Colon (tissue), 2 donors: ENCODE data around the gene NAPA.
"Not testable (repeated sequence)": the region's sequence is repeated elsewhere in the genome, so short reads cannot be mapped to it uniquely, and the experiment has no call there.

ENCODE experiments used
- FAIRE-seq: peaks from 2 replicates; lab custom pipeline; 2012; peaks lifted over from hg19 to GRCh38; lab: Jason Lieb, UNC
- donor health status: control.
- donor health status: control.

NAPA gene

DNA sequence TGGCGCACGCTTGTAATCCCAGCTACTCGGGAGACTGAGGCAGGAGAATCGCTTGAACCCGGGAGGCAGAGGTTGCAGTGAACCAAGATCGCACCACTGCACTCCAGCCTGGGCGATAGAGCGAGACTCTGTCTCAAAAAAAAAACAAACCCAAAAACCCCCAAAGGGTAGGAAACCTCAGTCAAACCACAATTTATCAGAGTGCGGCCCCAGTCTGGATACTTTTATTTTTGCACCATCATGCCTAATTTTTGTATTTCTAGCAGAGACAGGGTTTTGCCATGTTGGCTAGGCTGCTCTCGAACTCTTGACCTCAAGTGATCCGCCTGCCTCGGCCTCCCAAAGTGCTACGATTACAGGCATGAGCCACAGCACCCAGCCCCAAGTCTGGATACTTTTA lies 28.6 kb downstream of the NAPA start:
- not testable (repeated sequence) for FAIRE-seq

DNA sequence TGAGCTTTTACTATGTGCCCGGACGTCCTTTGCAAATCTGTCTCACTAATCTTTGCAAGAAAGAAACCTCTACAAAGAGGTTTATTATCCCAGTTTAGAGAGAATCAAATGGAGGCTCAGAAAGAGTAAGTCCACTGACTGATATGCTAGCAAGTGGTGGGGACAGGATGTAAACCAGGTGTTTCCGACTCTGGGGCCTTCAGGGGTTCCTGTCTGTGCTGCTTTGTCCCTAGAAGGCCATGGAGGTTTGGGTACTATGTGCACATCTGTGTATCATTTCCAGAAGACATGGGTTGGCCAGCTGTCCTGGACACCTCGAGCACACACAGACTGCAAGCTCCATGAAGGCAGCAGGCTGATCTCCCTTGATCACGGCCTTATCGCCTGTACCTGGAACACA lies 29.7 kb downstream of the NAPA start:
- no peak for FAIRE-seq

GRCh38 chr19:47483800-47484690 lies 30.8 kb downstream of the NAPA start, which contains the start of gene KPTN:
KPTN (minus strand) TSS chr19:47484219; CDS start chr19:47484160, 59 bp downstream.
- no peak for FAIRE-seq

GRCh38 chr19:47483200-47483599 lies 31.7 kb downstream of the NAPA start:
- no peak for FAIRE-seq

GRCh38 chr19:47481460-47482052 lies 33.3 kb downstream of the NAPA start:
- FAIRE-seq, result no peak

GRCh38 chr19:47480658-47481057 lies 34.2 kb downstream of the NAPA start:
- FAIRE-seq, result no peak

DNA sequence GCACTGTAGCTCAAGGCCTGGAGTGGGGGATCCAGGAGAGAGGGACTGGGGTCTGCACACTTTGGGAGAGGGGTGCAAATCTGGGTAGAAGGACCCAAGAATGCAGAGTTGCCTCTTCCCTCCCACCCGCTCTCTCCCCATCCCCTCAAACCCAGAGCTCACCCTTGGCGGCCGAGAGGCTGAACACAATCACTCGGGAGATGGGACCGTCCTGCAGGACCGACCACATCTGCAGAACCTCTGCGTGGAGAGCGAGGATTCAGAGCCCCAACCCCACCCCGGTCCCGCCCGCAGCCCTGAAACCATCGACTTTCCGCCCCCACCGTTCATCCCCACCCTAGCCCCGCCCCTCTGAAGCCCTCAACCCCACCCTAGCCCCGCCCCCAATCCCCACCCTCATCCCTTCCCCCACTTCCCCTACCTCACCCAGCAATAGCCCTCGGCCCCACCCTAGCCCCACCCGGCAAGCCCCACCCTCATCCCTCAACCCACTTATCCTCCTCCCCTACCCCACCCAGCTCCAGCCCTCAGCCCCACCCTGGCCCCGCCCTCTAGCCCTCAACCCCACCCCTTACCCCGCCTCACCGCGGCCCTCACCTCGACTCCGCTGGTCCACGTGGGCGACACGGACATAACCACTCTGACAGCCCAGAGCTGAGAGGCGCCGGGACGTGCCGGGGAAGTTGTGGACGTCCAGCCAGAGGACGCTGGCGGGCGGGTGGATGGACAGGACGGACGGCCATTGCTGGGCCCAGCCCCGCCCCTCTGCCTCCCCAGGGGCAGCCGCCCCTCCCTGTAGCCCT lies 35.0 kb downstream of the NAPA start:
- no peak for FAIRE-seq

- FAIRE-seq, result no peak
Observed at GRCh38 chr19:47476438-47476972, 38.4 kb downstream of the NAPA start.

- no peak for FAIRE-seq
Observed at GRCh38 chr19:47475465-47475864, 39.4 kb downstream of the NAPA start.

- no peak for FAIRE-seq
Observed at GRCh38 chr19:47473336-47473735, 41.5 kb downstream of the NAPA start.

DNA sequence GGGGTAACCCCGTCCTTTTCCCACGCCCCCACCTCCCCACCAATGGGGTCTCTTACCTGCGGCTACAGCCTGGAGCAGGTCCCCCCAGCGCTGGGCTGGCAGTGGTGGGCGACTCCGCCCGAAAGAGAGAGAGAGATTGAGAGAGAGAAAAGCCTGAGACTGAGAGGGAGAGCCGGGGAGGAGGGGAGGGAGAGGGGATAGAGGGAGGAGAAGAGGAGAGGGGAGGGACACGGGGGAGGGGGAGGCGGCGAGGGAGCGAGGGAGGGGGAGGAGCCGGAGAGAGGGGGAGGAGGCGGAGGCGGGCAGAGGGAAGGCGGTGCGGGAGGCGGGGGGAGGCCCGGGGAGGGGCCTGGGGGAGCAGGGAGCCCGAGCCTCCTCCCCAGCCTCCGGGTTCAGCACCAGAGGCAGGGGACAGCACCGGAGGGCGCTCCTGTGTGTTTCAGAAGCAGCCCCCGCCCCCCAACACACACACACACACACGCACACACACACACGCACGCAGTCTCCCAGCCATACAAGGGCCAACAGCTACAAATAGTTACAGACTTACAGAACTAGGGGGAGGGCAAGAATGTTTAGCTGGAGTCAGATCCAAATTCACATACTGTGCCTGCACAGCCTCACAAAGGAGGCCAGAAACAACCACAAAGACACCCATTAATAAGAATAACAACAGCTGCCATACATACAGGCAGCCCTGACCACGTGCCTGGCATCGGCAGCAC lies 43.0 kb downstream of the NAPA start, which contains the start of gene SLC8A2:
Gene SLC8A2, minus strand, starts transcription at position 161 of the 725 bp plus-strand sequence. CDS start 5,490 bp downstream, outside the sequence.
- FAIRE-seq, result no peak

DNA sequence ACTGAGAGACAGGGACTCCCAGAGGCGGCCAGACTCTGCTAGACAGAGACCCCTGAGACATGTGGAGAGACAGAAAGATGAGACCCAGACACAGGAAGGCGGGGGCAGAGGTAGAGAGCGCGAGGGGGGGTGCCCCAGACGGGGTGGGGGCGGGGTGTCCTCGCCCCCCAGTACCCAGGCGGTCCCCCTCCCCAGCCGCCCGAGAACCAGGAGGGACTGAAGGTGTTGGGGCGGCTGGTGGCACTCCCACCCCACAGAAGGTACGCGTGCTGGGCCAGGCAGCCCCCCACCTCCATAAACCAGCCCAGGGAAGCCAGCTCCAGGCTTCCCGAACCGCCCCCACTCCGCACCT lies 43.5 kb downstream of the NAPA start:
- no peak for FAIRE-seq

- no peak for FAIRE-seq
Observed at GRCh38 chr19:47470447-47471195, 44.2 kb downstream of the NAPA start.

DNA sequence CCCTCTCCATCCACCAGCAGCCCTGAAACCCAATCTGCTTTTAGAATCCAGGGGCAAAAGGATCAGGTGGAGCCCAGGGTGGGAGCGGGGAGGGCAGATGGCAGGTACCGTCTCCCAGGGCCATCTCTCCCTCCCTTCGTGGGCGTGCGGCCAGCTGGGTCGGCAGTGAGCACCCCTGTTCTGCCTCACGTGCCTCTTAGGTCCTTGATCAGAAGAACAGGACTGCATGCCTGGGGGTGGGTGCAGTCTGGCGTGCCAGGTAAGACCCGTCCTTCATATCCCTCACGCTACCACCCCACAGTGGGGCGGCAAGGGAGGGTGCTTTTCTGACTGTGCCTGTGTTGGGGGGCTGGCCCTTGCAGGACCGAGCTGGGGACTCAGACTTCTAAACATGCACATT lies 45.1 kb downstream of the NAPA start:
- FAIRE-seq, result no peak

GRCh38 chr19:47469363-47469700 lies 45.5 kb downstream of the NAPA start:
- FAIRE-seq, result no peak

GRCh38 chr19:47467914-47468313 lies 46.9 kb downstream of the NAPA start:
- no peak for FAIRE-seq

- no peak for FAIRE-seq
Observed at GRCh38 chr19:47465957-47466356, 48.9 kb downstream of the NAPA start.

DNA sequence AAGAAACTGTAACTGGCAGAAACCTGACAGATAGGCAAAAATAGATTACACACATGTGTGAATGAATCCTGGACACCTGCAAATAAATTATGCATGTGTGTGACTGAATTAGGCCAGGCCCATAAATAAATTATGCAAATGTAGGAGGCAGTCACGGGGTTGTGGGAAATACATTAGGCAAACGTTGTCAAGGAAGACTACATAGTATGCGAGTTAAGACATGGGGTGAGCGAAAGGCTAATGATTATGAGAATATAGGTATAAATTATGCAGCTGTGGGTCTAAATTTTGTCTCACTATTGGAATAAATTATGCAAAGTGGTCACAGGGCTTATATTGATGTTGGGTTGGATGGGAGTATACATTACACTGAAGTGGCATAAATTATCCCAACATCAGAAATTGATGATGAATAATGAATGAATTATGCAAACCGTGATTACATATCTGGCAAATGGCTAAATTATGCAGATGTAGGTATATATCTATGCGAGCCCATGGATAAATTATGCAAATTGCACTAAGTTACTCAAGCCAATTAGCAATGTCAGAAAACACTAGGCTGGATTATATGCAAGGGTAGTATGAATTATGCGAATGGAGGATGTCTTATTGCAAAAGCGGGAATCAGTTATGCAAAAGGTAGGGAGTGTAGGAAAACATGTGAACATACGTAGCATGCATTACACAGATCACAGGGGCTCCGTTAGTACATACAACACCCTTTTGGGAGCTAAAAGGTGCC lies 50.0 kb downstream of the NAPA start:
- no peak for FAIRE-seq

GRCh38 chr19:47461876-47462275 lies 53.0 kb downstream of the NAPA start:
- no peak for FAIRE-seq

GRCh38 chr19:47459477-47459876 lies 55.4 kb downstream of the NAPA start:
- FAIRE-seq, result no peak
